Epithelial cell of proximal tubule (primary cell): ENCODE measurements around the gene C10orf71. TPM values are rescaled to one million over a fixed set of nuclear protein-coding genes. Genes with fewer than 3 reads are reported as not detected.

Experiments used
- DNase-seq: peaks from one replicate; pipeline ENCODE4 v3.0.0-alpha.2; 2011; ENCODE audit warnings: low read depth
- H3K4me3 ChIP-seq: 2 replicates; pipeline ENCODE4 v1.5.1; 2011; ENCODE audit warnings: low read depth, mild to moderate bottlenecking, low read length
- total RNA-seq: library from RNA; depleted of rRNA; stranded (reverse); fragments of >200 nt; gene quantifications from 2 replicates; pipeline ENCODE4 v1.2.3, GENCODE V29; 2015
- TF ChIP-seq, protein P1 (sequence below): conservative IDR thresholded peaks from 2 replicates; pipeline ENCODE4 v1.5.1; 2012; ENCODE audit warnings: low read depth, mild to moderate bottlenecking, low read length

C10orf71 gene
- total RNA-seq, 1 donor from 2014 or later = not detected

DNA sequence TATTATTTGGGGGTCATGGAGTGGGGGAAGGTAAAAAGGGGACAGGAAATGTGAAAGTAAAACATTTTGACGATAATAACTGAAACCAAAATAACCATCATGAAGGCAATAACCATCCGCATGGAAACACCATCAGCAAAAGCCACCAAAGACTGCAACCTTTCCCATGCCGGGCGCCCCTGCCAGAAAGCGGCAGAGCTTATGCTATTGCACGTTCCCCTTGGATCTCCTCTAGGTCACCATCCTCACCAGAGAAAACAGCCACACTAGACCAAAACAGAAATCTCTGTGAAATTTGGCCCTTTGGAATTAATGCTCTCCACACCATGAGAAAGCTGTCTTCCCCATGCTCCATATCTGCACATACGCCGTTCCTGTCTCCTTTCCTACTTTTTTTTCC, 65.8 kb downstream of the C10orf71 start:
- DNase-seq = no peak
- TF ChIP-seq, protein P1, sequence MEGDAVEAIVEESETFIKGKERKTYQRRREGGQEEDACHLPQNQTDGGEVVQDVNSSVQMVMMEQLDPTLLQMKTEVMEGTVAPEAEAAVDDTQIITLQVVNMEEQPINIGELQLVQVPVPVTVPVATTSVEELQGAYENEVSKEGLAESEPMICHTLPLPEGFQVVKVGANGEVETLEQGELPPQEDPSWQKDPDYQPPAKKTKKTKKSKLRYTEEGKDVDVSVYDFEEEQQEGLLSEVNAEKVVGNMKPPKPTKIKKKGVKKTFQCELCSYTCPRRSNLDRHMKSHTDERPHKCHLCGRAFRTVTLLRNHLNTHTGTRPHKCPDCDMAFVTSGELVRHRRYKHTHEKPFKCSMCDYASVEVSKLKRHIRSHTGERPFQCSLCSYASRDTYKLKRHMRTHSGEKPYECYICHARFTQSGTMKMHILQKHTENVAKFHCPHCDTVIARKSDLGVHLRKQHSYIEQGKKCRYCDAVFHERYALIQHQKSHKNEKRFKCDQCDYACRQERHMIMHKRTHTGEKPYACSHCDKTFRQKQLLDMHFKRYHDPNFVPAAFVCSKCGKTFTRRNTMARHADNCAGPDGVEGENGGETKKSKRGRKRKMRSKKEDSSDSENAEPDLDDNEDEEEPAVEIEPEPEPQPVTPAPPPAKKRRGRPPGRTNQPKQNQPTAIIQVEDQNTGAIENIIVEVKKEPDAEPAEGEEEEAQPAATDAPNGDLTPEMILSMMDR = no peak
- no peak overlapping the region for H3K4me3 ChIP-seq

DNA sequence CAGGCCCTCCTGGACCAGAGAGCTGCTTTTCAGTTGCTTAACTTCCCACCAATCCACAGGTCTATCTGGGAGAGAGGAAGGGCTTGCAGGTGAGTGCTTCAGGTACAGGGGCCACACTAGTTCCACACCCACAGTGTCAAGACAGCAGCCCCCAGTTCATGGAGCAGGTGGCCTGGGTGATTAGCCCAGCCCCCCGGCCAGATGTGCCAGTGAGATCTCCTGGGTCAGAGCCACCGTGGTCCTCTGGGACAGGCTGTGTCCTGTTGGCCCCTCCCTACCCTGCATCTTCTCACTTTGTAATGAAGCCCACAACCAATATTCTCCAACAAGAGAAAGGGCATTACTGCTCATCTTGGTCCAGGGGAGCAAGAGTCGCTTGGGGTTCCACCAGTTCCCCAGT, 66.3 kb downstream of the C10orf71 start:
- DNase-seq = no peak
- TF ChIP-seq, protein P1 = no peak
- H3K4me3 ChIP-seq = no peak overlapping the region

DNA sequence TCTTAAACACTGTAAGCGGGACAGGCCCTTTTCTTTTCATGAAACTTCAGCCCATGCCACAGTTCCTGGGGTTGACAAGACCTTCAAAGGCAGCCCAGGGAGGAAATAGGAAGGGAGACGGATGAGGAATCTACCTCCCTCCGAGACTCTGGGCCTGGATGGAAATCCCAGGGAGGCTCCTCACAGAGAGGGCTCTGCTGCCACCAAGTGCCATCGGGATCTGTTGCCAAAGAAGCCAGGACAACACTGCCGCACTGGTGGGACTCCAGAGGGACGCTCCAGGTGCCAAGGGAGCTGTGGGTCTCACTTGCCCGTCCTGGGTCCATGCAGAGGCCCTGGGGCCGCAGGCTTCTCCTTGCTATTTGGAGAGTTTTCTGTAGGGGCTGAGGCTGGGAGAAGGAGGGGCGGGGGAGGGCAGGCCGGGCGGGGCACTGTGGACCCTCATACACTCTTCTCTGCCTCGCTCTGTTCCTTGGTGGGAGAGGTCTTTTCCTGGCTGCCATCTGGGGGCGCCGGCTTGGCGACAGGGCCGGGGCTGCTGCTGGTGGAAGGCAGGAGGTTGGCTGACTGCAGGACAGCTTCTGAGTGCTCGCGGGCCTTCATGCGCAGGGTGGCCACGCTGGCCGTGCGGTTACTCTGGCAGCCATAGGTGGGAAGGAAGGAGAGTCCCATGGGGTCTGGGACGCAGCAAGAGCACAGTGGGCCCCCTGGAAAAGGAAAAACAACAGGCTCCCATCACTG, 66.9 kb downstream of the C10orf71 start:
- TF ChIP-seq, protein P1 = no peak
- no peak for DNase-seq
- H3K4me3 ChIP-seq = no peak overlapping the region

DNA sequence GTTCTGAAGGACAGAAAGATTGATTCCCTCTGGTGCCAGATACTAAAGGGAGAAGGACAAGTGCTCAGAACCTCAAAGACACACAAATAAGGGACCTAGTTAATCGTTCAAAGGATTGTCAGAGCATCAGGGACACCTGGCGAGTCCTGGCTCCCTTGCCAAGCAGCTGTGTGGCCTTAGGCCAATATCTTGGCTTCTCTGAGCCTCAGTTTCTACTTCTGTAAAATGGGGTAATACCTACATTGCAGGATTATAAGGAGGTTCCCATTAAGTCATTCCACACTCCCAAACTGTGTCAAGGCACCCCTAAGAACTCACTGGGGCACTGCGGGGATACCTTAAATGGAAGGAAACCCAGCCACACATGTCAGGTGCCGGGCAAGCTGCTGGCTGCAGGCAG, 67.5 kb downstream of the C10orf71 start:
- DNase-seq = no peak
- TF ChIP-seq, protein P1 = no peak
- no peak overlapping the region for H3K4me3 ChIP-seq

DNA sequence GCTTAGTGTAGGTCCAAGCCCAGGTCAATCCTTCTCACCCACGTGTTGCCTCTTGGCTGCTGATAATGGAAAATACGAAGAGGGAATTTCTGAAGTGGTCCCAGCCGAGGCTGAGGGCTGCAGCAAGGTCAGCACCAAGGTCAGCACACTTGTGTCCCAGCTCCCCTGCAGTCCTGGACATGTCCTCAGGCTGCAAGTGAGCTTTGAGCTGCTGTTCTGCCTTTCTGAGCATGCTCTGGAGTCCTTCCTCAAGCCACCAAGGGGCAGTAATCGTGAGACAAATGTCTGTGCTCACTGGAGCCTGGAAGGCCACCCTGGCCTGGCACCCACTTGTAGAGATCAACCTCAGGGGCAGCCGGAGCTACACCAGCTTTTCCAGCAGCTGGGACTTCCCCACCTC, 68.6 kb downstream of the C10orf71 start:
- TF ChIP-seq, protein P1 = no peak
- H3K4me3 ChIP-seq = no peak overlapping the region

DNA sequence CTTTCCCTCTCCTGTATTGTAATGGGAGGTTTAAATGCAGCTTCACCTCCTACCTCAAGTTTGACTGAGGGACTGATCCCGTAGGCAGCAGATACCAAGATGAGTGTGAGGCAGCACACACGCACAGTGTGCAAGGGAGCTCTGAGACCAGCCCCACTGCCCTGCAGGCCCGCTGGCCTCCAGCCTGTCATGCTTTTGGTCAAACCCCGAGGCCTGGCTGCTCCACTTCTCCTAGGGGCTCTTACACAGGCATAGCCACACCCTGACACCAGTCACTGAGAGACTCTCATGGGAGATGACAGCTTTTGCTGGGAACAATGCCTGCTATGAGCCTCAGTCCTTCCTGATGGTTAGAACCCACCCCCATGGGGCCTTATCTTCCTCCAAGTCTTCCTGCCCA, 69.3 kb downstream of the C10orf71 start:
- no peak for DNase-seq
- TF ChIP-seq, protein P1 = no peak
- no peak overlapping the region for H3K4me3 ChIP-seq

More for the DNA sequence above, 68.6 kb downstream of the C10orf71 start:
- no peak for DNase-seq
